K562 (cell line): ENCODE data around the gene ZNF18. TPM values are rescaled to one million over a fixed set of nuclear protein-coding genes. Genes with fewer than 3 reads are reported as not detected.

Source experiments
- ATAC-seq: fragments of 200-7000 bp; cut with Tn5 transposase; 3 replicates; pipeline ENCODE4 v1.9.1; 2020; ENCODE audit warnings: moderate library complexity
- BruUV-seq: library from RNA; stranded (reverse); fragments of 400-500 nt; replicated peaks from 2 replicates; lab custom pipeline; 2021; lab: Mats Ljungman, UMichigan
- CTCF ChIA-PET: fragments of 300-600 bp; formaldehyde crosslinking; extraction: SDS; loops from one replicate; lab custom pipeline; 2021; ENCODE audit warnings: low intra/inter-chr PET ratio; lab: Yijun Ruan, JAX
- POLR2A ChIA-PET: fragments of 300-600, 350-650 bp; sonication (Branson Sonifier 250); formaldehyde crosslinking; extraction: SDS; loops from one replicate; lab custom pipeline; 2021; ENCODE audit warnings: antibody characterized with exemption, inconsistent platforms; lab: Yijun Ruan, JAX
- DNase-seq, 4 experiments: peaks; one replicate each; pipeline versions ENCODE4 v3.0.0 to v3.0.0-alpha.2; 2011 to 2018; ENCODE audit warnings: low spot score in 3 of 4, mixed read lengths in 3 of 4; ENCODE audit errors: extremely low read depth in 1 of 4
- FAIRE-seq: peaks from 2 replicates; lab custom pipeline; 2011; peaks lifted over from hg19 to GRCh38; lab: Jason Lieb, UNC
- H2AFZ ChIP-seq: 2 replicates; pipeline ENCODE4 v1.6.0; 2011; ENCODE audit warnings: low read depth, low read length, control low read depth, inconsistent platforms
- H3K27ac ChIP-seq: fragments of 200-600 bp; 3 replicates; pipeline ENCODE4 v1.8.0; 2011; ENCODE audit warnings: low read depth, mild to moderate bottlenecking, control low read depth, inconsistent platforms, low read length, moderate library complexity, mixed read lengths; ENCODE audit errors: extremely low read depth
- H3K27me3 ChIP-seq, 2 experiments: fragments of 300-600 bp in 1 of 2; 2 replicates in 1 of 2; 3 replicates in 1 of 2; pipeline versions ENCODE4 v1.6.0 to v1.8.0; 2011; ENCODE audit warnings: inconsistent platforms in 2 of 2, low read length in 2 of 2, mild to moderate bottlenecking in 1 of 2, mixed read lengths in 1 of 2, moderate library complexity in 1 of 2; ENCODE audit not compliant: control insufficient read depth in 2 of 2, insufficient read depth in 2 of 2
- H3K36me3 ChIP-seq: fragments of 300-600 bp; 3 replicates; pipeline ENCODE4 v1.8.0; 2011; ENCODE audit warnings: mild to moderate bottlenecking, low read length, inconsistent platforms; ENCODE audit not compliant: control insufficient read depth, insufficient read depth
- H3K4me1 ChIP-seq, 2 experiments: fragments of 200-600 bp in 1 of 2; replicated peaks in 1 of 2; 2 replicates in 1 of 2; 3 replicates in 1 of 2; pipeline versions ENCODE4 v1.5.1 to v1.8.0; 2011; ENCODE audit warnings: inconsistent platforms in 2 of 2, low read length in 2 of 2, mild to moderate bottlenecking in 1 of 2, mixed read lengths in 1 of 2, moderate library complexity in 1 of 2; ENCODE audit not compliant: control insufficient read depth in 2 of 2, insufficient read depth in 2 of 2
- H3K4me2 ChIP-seq: 2 replicates; pipeline ENCODE4 v1.6.1; 2011; ENCODE audit warnings: low read length, control low read depth, inconsistent platforms, mixed read lengths; ENCODE audit not compliant: insufficient read depth
- H3K4me3 ChIP-seq: fragments of 200-600 bp; sonication (generic), shearing (Covaris generic); 2 replicates; pipeline ENCODE4 v1.5.1; 2016; ENCODE audit warnings: control low read depth, inconsistent platforms
- H3K79me2 ChIP-seq: fragments of 200-600 bp; 3 replicates; pipeline ENCODE4 v1.8.0; 2011; ENCODE audit warnings: low read length, inconsistent platforms; ENCODE audit not compliant: control insufficient read depth, insufficient read depth
- H3K9ac ChIP-seq, 2 experiments: 2 replicates each; pipeline versions ENCODE4 v1.6.0 to v1.6.1; 2011; ENCODE audit warnings: low read depth in 2 of 2, low read length in 2 of 2, control low read depth in 1 of 2, inconsistent platforms in 1 of 2, mild to moderate bottlenecking in 1 of 2, mixed read lengths in 1 of 2; ENCODE audit not compliant: insufficient read depth in 1 of 2
- H3K9me1 ChIP-seq: one replicate; pipeline ENCODE4 v1.6.0; 2011; ENCODE audit warnings: inconsistent platforms, mild to moderate bottlenecking, low read length, moderate library complexity; ENCODE audit not compliant: control insufficient read depth, insufficient read depth
- H3K9me3 ChIP-seq: replicated peaks from 2 replicates; pipeline ENCODE4 v1.5.1; 2011; ENCODE audit warnings: low read depth, low read length, inconsistent platforms; ENCODE audit not compliant: control insufficient read depth, insufficient read depth
- H4K20me1 ChIP-seq: replicated peaks from 2 replicates; pipeline ENCODE4 v1.6.1; 2011; ENCODE audit warnings: low read length, inconsistent platforms, mixed read lengths; ENCODE audit not compliant: control insufficient read depth, insufficient read depth
- CEBPG ChIP-seq, 3 experiments: fragments of 200-800 bp in 1 of 3; sonication (Bioruptor generic) in 1 of 3; sonication (generic) in 1 of 3; formaldehyde crosslinking in 1 of 3; IDR thresholded peaks in 2 of 3; conservative IDR thresholded peaks in 1 of 3; 2 replicates each; pipeline versions ENCODE4 v1.6.1 to v1.8.0; 2016 to 2022; ENCODE audit warnings: missing compliant biosample characterization in 2 of 3, missing genetic modification characterization in 2 of 3, mild to moderate bottlenecking in 1 of 3, missing genetic modification reagents in 1 of 3
- CXXC5 ChIP-seq: fragments of 250-450 bp; sonication (Bioruptor Pico); IDR thresholded peaks from 2 replicates; pipeline ENCODE4 v1.8.0; 2022; ENCODE audit warnings: inconsistent platforms, mild to moderate bottlenecking, moderate library complexity
- L3MBTL2 ChIP-seq: fragments of 450-650 bp; IDR thresholded peaks from 2 replicates; pipeline ENCODE4 v1.6.1; 2016; ENCODE audit warnings: mild to moderate bottlenecking, moderate library complexity
- ZNF57 ChIP-seq: fragments of 450-650 bp; formaldehyde crosslinking; IDR thresholded peaks from 2 replicates; pipeline ENCODE4 v1.4.0; 2020; ENCODE audit warnings: mild to moderate bottlenecking, moderate library complexity
- WGBS: fragments of 100-300 bp; shearing (Covaris generic); methylation state at CpG from one replicate; pipeline ENCODE4 v1.1.6; 2016; ENCODE audit warnings: low coverage, mixed read lengths; ENCODE audit not compliant: insufficient coverage; ENCODE audit errors: missing lambda C conversion rate; 5-methylcytosine and 5-hydroxymethylcytosine counted together
- in situ Hi-C: fragments of 300-500 bp; cut with MboI; formaldehyde crosslinking; loops from 4 replicates; pipeline ENCODE4 v1.15.0; 2018; ENCODE audit warnings: inconsistent platforms, mixed read lengths
- intact Hi-C: fragments of 100-400 bp; cut with micrococcal nuclease; formaldehyde crosslinking; loops from 2 replicates; pipeline ENCODE4 v1.14.2; 2022
- polyA plus RNA-seq, 8 experiments: library from polyadenylated mRNA; depleted of rRNA in 4 of 8; stranded (reverse) in 5 of 8; unstranded in 3 of 8; fragments of >200 nt; fragmentation: Nextera tagmentation in 2 of 8; fragmentation: Illumina TruSeq in 1 of 8; extraction: Ambion mirVana in 2 of 8; extraction: Trizol in 1 of 8; gene quantifications; 2 replicates each; pipeline versions ENCODE4 v1.2.1 to v1.2.3, GENCODE V29; 2011 to 2014; ENCODE audit warnings: inconsistent platforms in 1 of 8, missing spikeins in 1 of 8
- total RNA-seq, 7 experiments: library from RNA; depleted of rRNA in 6 of 7; stranded (reverse); fragments of >200 nt in 6 of 7; fragmentation: Illumina TruSeq in 2 of 7; extraction: Trizol in 2 of 7; gene quantifications; 2 replicates each; pipeline versions ENCODE4 v1.2.1 to v1.2.3, GENCODE V29; 2011 to 2021; ENCODE audit warnings: low replicate concordance in 1 of 7
- TF ChIP-seq, protein P1 (sequence below): fragments of 200-800 bp; sonication (Bioruptor generic); IDR thresholded peaks from 2 replicates; pipeline ENCODE4 v1.6.1; 2017; ENCODE audit warnings: missing genetic modification characterization, missing compliant biosample characterization
- TF ChIP-seq, protein P2 (sequence below), 2 experiments: fragments of 450-650 bp; formaldehyde crosslinking in 1 of 2; IDR thresholded peaks; 2 replicates each; pipeline versions ENCODE4 v1.4.0 to v1.6.1; 2014 to 2020; ENCODE audit warnings: mild to moderate bottlenecking in 2 of 2, borderline replicate concordance in 1 of 2, low read depth in 1 of 2

ZNF18 gene
- total and polyA plus RNA-seq, 9 of the 15 experiments (the other 6 are each of a cell fraction or from before 2014, with no cell fraction given) = 1.1 to 5.0 (median 3.4) TPM

- whole genome bisulfite sequencing = under 1% methylated on average over 31 of the region's 123 CpGs
- H3K9me1 ChIP-seq = no peaks in the 10 kb centered on the region
- H3K79me2 ChIP-seq = peaks cover 45% of the 10 kb centered on the region
- peak within 1 kb of the TSS; percentile 66 to 95 for H3K9ac ChIP-seq
- intact Hi-C loops (no loop called here), in situ Hi-C loops (no loop called here)
- H3K4me3 ChIP-seq = peak within 1 kb of the TSS; percentile 76
- DNase-seq (peak; percentile 85 to 93 (median 92)), ATAC-seq (peak; percentile 99), FAIRE-seq (peak; percentile 68)
- 0 out of 3 replicates have a peak, but pooled peaks cover 3% of the 10 kb centered on the region for H3K36me3 ChIP-seq
- no peaks in the 10 kb centered on the region for H3K27me3 ChIP-seq
- H2AFZ ChIP-seq = peak within 1 kb of the TSS; percentile 65; the same call in 1 of the 2 replicates
- ChIA-PET CTCF (no interaction called here), POLR2A (interaction anchor here (0.7 to 2.1 kb wide), 8 partner anchors 10 to 68 kb away, joined by 3 to 11 read pairs (median 6); partner anchors contain the start of gene ZNF18)
- peak within 1 kb of the TSS; percentile 69 for H3K27ac ChIP-seq
- peak within 1 kb of the TSS; percentile 63 for H3K4me2 ChIP-seq
- no peaks in the 10 kb centered on the region for H4K20me1 ChIP-seq
- no TSS peak for BruUV-seq
- no peaks in the 10 kb centered on the region for H3K9me3 ChIP-seq
- H3K4me1 ChIP-seq = peaks cover 8 to 13% of the 10 kb centered on the region in 2 experiments; a peak in 4 of 5 replicates
- no peak for TF ChIP-seq ZNF57 (CRISPR knock-in tag)
- no peak for TF ChIP-seq CEBPG (CRISPR knock-in tag; IDR thresholded peaks at IDR 0.05)
- TF ChIP-seq CEBPG (tag; conservative IDR thresholded peaks at IDR 0.05 in 1 of 2, IDR thresholded peaks at IDR 0.05 in 1 of 2) = no peak
- 0 out of 2 replicates have a peak, but pooled peaks have one; percentile 56 for TF ChIP-seq CXXC5 (CRISPR knock-in tag)
- TF ChIP-seq, protein P1, sequence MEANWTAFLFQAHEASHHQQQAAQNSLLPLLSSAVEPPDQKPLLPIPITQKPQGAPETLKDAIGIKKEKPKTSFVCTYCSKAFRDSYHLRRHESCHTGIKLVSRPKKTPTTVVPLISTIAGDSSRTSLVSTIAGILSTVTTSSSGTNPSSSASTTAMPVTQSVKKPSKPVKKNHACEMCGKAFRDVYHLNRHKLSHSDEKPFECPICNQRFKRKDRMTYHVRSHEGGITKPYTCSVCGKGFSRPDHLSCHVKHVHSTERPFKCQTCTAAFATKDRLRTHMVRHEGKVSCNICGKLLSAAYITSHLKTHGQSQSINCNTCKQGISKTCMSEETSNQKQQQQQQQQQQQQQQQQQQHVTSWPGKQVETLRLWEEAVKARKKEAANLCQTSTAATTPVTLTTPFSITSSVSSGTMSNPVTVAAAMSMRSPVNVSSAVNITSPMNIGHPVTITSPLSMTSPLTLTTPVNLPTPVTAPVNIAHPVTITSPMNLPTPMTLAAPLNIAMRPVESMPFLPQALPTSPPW = 0 out of 2 replicates have a peak, but pooled peaks have one; percentile 20
- TF ChIP-seq L3MBTL2 = no peak
- TF ChIP-seq, protein P2, sequence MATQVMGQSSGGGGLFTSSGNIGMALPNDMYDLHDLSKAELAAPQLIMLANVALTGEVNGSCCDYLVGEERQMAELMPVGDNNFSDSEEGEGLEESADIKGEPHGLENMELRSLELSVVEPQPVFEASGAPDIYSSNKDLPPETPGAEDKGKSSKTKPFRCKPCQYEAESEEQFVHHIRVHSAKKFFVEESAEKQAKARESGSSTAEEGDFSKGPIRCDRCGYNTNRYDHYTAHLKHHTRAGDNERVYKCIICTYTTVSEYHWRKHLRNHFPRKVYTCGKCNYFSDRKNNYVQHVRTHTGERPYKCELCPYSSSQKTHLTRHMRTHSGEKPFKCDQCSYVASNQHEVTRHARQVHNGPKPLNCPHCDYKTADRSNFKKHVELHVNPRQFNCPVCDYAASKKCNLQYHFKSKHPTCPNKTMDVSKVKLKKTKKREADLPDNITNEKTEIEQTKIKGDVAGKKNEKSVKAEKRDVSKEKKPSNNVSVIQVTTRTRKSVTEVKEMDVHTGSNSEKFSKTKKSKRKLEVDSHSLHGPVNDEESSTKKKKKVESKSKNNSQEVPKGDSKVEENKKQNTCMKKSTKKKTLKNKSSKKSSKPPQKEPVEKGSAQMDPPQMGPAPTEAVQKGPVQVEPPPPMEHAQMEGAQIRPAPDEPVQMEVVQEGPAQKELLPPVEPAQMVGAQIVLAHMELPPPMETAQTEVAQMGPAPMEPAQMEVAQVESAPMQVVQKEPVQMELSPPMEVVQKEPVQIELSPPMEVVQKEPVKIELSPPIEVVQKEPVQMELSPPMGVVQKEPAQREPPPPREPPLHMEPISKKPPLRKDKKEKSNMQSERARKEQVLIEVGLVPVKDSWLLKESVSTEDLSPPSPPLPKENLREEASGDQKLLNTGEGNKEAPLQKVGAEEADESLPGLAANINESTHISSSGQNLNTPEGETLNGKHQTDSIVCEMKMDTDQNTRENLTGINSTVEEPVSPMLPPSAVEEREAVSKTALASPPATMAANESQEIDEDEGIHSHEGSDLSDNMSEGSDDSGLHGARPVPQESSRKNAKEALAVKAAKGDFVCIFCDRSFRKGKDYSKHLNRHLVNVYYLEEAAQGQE (IDR thresholded peaks at IDR 0.05; ENCODE audit: borderline replicate concordance) = no peak
- TF ChIP-seq, protein P2 (CRISPR knock-in tag; IDR thresholded peaks at IDR 0.05; ENCODE audit: low read depth) = no peak
Observed at GRCh38 chr17:12020642-12021622, 23.7 kb upstream of the ZNF18 start, which contains the start of gene MAP2K4. TSS of gene MAP2K4 (plus strand) at chr17:12020877. CDS start at chr17:12020887, 10 bp downstream.
